ENCODE data around the gene SFR1.
"Not testable (repeated sequence)": the region's sequence is repeated elsewhere in the genome, so short reads cannot be mapped to it uniquely, and the experiment has no call there.

SFR1 gene

GRCh38 chr10:104146882-104147281 is 24.9 kb downstream of the SFR1 start:
- TF ChIP-seq, protein P1, sequence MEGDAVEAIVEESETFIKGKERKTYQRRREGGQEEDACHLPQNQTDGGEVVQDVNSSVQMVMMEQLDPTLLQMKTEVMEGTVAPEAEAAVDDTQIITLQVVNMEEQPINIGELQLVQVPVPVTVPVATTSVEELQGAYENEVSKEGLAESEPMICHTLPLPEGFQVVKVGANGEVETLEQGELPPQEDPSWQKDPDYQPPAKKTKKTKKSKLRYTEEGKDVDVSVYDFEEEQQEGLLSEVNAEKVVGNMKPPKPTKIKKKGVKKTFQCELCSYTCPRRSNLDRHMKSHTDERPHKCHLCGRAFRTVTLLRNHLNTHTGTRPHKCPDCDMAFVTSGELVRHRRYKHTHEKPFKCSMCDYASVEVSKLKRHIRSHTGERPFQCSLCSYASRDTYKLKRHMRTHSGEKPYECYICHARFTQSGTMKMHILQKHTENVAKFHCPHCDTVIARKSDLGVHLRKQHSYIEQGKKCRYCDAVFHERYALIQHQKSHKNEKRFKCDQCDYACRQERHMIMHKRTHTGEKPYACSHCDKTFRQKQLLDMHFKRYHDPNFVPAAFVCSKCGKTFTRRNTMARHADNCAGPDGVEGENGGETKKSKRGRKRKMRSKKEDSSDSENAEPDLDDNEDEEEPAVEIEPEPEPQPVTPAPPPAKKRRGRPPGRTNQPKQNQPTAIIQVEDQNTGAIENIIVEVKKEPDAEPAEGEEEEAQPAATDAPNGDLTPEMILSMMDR (IDR thresholded peaks at IDR 0.05; ENCODE audit: poor library complexity, severe bottlenecking): no peak
- Histone ChIP-seq H3K27ac (ENCODE audit: poor library complexity, severe bottlenecking) (no peak overlapping the region), H3K27me3 (ENCODE audit: insufficient read depth, poor library complexity, severe bottlenecking) (no peaks in the 10 kb centered on the region), H3K4me3 (ENCODE audit: severe bottlenecking) (no peak overlapping the region), H3K36me3 (ENCODE audit: low read depth) (no peaks in the 10 kb centered on the region), H3K4me1 (ENCODE audit: insufficient read depth, poor library complexity, severe bottlenecking) (no peaks in the 10 kb centered on the region), H3K9me3 (ENCODE audit: severe bottlenecking) (peaks cover 5% of the 10 kb centered on the region)
- no peak for ATAC-seq (ENCODE audit: low read depth)
- DNase-seq (ENCODE audit: low spot score): no peak

DNA sequence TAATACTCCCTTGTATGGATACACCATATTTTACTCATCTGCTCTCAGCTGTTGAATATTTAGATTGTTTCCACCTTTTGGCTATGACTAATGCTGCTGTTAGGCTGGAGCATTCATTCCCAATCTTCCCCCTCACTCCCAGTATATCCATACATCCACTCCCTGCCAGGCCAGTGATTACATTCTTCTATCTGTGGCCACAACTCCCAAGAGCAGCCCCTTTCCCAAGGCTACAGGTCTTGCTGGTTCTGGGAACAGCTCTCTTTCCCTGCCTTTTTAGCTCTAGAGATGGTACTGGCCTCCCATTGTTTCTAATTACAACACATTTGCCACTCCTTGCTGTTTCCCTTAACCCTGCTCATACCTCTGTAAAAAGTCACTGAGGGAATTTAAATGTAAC is 28.2 kb downstream of the SFR1 start:
- H3K4me1 ChIP-seq (ENCODE audit: insufficient read depth, poor library complexity, severe bottlenecking): no peaks in the 10 kb centered on the region
- H3K9me3 ChIP-seq (ENCODE audit: severe bottlenecking): peaks cover 5% of the 10 kb centered on the region
- no peak for DNase-seq (ENCODE audit: low spot score)
- H3K4me3 ChIP-seq (ENCODE audit: severe bottlenecking): no peak overlapping the region
- H3K27ac ChIP-seq (ENCODE audit: poor library complexity, severe bottlenecking): no peak overlapping the region
- no peaks in the 10 kb centered on the region for H3K27me3 ChIP-seq (ENCODE audit: insufficient read depth, poor library complexity, severe bottlenecking)
- TF ChIP-seq, protein P1 (IDR thresholded peaks at IDR 0.05; ENCODE audit: poor library complexity, severe bottlenecking): no peak
- ATAC-seq (ENCODE audit: low read depth): no peak; the same call in 2 of the 3 replicates
- no peaks in the 10 kb centered on the region for H3K36me3 ChIP-seq (ENCODE audit: low read depth)

- DNase-seq (ENCODE audit: low spot score) (no peak), ATAC-seq (ENCODE audit: low read depth) (no peak)
- Histone ChIP-seq H3K4me1 (ENCODE audit: insufficient read depth, poor library complexity, severe bottlenecking) (no peaks in the 10 kb centered on the region), H3K9me3 (ENCODE audit: severe bottlenecking) (peaks cover 5% of the 10 kb centered on the region), H3K27ac (ENCODE audit: poor library complexity, severe bottlenecking) (no peak overlapping the region), H3K4me3 (ENCODE audit: severe bottlenecking) (no peak overlapping the region), H3K36me3 (ENCODE audit: low read depth) (no peaks in the 10 kb centered on the region), H3K27me3 (ENCODE audit: insufficient read depth, poor library complexity, severe bottlenecking) (no peaks in the 10 kb centered on the region)
- TF ChIP-seq, protein P1 (IDR thresholded peaks at IDR 0.05; ENCODE audit: poor library complexity, severe bottlenecking): no peak
Observed at GRCh38 chr10:104151737-104152136, 29.8 kb downstream of the SFR1 start.

GRCh38 chr10:104155591-104155990 is 33.6 kb downstream of the SFR1 start:
- TF ChIP-seq, protein P1 (IDR thresholded peaks at IDR 0.05; ENCODE audit: poor library complexity, severe bottlenecking): no peak
- H3K9me3 ChIP-seq (ENCODE audit: severe bottlenecking): peaks cover 5% of the 10 kb centered on the region
- peaks cover 8% of the 10 kb centered on the region for H3K27me3 ChIP-seq (ENCODE audit: insufficient read depth, poor library complexity, severe bottlenecking)
- no peak overlapping the region for H3K27ac ChIP-seq (ENCODE audit: poor library complexity, severe bottlenecking)
- ATAC-seq (ENCODE audit: low read depth): no peak
- no peaks in the 10 kb centered on the region for H3K36me3 ChIP-seq (ENCODE audit: low read depth)
- DNase-seq (ENCODE audit: low spot score): no peak
- no peak overlapping the region for H3K4me3 ChIP-seq (ENCODE audit: severe bottlenecking)
- H3K4me1 ChIP-seq (ENCODE audit: insufficient read depth, poor library complexity, severe bottlenecking): no peaks in the 10 kb centered on the region

GRCh38 chr10:104170610-104171254 is 48.8 kb downstream of the SFR1 start:
- H3K4me1 ChIP-seq (ENCODE audit: insufficient read depth, poor library complexity, severe bottlenecking): no peaks in the 10 kb centered on the region
- TF ChIP-seq, protein P1 (IDR thresholded peaks at IDR 0.05; ENCODE audit: poor library complexity, severe bottlenecking): no peak
- no peak for ATAC-seq (ENCODE audit: low read depth)
- no peaks in the 10 kb centered on the region for H3K9me3 ChIP-seq (ENCODE audit: severe bottlenecking)
- H3K27ac ChIP-seq (ENCODE audit: poor library complexity, severe bottlenecking): no peak overlapping the region
- no peak overlapping the region for H3K4me3 ChIP-seq (ENCODE audit: severe bottlenecking)
- DNase-seq (ENCODE audit: low spot score): no peak
- H3K27me3 ChIP-seq (ENCODE audit: insufficient read depth, poor library complexity, severe bottlenecking): peaks cover 3% of the 10 kb centered on the region
- H3K36me3 ChIP-seq (ENCODE audit: low read depth): no peaks in the 10 kb centered on the region

DNA sequence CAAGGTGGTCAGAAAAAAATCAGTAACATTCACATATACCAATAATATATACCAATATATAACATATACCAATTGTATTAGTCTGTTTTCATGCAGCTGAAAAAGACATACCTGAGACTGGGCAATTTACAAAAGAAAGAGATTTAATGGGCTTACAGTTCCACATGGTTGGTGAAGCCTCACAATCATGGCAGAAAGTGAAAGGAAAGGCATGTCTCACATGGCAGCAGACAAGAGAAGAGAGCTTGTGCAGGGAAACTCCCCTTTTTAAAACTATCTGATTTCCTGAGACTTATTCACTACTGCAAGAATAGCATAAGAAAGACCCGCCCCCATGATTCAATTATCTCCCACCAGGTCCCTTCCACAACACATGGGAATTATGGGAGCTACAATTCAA is 52.2 kb downstream of the SFR1 start:
- not testable (repeated sequence) for H3K4me1 ChIP-seq (ENCODE audit: insufficient read depth, poor library complexity, severe bottlenecking); H3K36me3 ChIP-seq (ENCODE audit: low read depth); H3K27me3 ChIP-seq (ENCODE audit: insufficient read depth, poor library complexity, severe bottlenecking); ATAC-seq (ENCODE audit: low read depth); H3K4me3 ChIP-seq (ENCODE audit: severe bottlenecking); H3K9me3 ChIP-seq (ENCODE audit: severe bottlenecking); DNase-seq (ENCODE audit: low spot score); H3K27ac ChIP-seq (ENCODE audit: poor library complexity, severe bottlenecking)

All from RWPE2 (cell line).